ENCODE data around the gene MPPED1.

Gene MPPED1

DNA sequence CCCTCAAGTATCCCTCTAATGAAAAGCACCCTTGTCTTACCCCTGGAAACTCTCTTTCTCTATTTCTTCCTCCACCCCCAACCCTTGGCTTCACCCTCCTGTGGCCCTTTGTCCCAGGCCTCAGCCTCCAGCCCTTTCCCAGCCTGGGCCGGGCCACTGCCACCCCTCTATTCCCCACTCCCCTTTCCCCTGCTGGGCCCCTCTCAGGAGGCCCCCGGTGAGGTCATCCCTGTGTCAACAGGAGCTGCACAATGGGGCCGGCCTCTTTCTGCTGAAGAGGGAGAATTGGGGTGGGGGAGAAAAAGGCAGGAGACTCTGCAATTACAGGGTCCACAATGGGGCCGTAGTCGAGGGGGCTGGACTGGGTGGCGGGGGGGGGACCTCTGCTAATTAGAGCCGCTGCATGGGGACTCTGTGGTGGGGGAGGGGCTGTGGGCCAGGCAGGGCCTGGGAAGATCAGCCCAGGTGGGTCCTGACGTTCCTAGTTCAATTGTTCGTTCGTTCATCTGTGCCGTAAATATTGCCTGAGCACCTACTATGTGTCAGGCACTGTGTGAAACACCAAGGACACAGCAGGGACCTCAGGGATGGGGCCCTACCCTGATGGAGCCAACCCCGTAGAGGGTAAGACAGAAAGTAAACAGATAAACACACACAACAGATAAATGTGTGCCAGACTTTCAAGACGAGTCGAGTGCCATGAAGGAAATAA is 18.5 kb upstream of the MPPED1 start:
- DNase-seq (ENCODE audit: low read depth in 2 of 2): no peak

DNA sequence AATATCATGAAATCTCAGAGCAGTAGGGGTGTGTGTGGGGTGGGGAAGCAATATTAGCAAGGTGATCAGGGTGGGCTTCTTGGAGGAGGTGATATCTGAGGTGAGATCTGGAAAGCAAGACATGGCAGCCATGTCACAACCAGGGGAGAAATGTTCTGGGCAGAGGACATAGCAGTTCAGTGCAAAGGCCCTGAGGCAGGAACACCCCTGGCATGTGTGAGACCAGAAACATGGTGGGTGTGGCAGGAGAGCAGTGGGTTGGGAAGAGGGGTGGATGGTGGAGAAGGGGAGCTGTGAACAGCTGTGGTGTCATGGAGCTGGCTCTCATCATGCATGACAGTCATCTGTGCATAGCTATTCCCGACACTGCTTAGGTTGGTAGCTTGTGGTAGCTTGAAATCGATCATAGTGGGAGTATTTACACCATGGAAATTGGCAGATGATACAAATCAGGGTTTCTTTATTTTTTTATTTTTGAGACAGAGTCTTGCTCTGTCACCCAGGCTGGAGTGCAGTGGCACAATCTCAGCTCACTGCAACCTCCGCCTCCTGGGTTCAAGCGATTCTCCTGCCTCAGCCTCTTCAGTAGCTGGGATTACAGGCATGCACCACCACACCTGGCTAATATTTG is 17.9 kb upstream of the MPPED1 start:
- DNase-seq (ENCODE audit: low read depth in 2 of 2): no peak

DNA sequence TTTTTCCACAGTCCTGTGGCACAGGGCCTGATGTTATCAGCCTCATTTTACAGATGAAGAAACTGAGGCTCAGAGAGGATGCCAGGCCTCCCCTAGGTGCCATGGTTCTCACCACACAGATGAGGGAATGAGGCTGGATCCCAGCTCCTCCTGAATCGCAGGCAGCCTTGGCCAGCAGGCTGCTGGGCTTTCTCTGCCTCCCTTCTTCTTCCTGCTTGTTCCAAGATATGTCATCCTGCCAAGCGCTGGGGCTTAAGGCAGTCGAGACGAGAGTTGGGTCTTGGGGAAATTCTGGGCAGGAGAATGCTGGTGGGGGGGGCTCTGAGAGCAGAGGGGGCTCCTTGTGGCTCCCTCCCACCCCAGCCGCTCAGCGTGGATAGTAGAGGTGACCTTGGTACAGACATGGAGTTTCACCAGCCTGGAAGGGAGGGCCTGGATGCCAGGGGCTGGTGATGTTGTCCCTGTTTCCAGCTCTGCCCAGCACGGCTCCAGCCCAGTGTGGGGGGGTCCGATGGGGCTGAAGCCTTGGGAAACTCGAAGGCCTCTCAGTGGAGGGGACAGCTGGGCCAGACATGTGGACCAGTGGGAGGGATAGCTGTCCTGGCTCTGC is 16.6 kb upstream of the MPPED1 start:
- DNase-seq (ENCODE audit: low read depth in 2 of 2): no peak

DNA sequence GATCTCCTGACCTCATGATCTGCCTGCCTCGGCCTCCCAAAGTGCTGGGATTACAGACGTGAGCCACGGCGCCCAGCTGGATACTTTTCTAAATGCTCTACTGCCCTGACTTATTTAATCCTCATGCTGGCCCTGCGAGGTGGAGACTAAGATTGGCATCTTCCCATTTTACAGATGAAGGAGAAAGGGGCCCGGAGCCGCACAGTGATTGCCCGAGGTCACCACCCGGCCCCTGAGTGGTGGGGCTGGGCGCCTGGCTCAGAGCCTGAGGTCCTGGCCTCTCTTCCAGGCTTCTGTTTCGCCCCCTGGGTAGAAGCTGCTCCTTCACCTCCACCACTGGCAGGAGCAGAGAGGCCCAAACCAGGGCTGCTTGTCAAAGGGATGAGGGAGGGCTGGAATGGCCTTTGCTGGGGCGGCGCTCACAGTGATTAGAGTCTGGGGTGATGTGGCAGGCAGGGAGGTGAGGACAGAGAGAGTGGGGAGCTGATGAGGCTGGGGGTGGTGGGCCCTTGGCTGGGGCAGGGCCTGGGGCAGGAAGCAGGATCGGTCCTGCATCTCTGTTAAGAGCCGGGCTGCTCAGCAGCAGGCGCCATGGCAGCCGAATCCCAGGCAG is 15.4 kb upstream of the MPPED1 start:
- DNase-seq (ENCODE audit: low read depth in 2 of 2): no peak

GRCh38 chr22:43396934-43397457 is 14.8 kb upstream of the MPPED1 start:
- DNase-seq (ENCODE audit: low read depth in 2 of 2): no peak

DNA sequence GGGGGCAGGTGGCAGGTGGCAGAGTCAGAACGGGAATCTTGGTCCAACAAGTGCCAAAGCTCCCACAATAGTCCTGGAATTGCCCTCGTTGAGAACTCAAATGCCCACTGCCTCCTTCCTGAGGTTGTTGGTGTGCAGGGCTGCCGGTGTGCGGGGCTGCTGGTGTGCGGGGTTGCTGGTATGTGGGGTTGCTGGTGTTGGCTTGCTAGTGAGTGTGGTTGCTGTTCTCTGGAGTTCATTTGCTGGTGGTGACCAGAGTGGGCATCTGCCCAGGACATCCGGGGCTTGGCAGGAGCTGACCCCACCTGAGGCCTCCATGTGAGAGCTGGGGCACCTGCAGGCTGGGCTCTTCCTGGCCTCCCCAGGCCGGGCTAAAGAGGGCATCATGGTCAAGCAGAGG is 14.0 kb upstream of the MPPED1 start:
- DNase-seq (ENCODE audit: low read depth in 2 of 2): no peak

GRCh38 chr22:43398246-43398645 is 13.6 kb upstream of the MPPED1 start:
- no peak for DNase-seq (ENCODE audit: low read depth in 2 of 2)

- DNase-seq (ENCODE audit: low read depth in 2 of 2): no peak
Measured at GRCh38 chr22:43398910-43399309, 12.9 kb upstream of the MPPED1 start.

DNA sequence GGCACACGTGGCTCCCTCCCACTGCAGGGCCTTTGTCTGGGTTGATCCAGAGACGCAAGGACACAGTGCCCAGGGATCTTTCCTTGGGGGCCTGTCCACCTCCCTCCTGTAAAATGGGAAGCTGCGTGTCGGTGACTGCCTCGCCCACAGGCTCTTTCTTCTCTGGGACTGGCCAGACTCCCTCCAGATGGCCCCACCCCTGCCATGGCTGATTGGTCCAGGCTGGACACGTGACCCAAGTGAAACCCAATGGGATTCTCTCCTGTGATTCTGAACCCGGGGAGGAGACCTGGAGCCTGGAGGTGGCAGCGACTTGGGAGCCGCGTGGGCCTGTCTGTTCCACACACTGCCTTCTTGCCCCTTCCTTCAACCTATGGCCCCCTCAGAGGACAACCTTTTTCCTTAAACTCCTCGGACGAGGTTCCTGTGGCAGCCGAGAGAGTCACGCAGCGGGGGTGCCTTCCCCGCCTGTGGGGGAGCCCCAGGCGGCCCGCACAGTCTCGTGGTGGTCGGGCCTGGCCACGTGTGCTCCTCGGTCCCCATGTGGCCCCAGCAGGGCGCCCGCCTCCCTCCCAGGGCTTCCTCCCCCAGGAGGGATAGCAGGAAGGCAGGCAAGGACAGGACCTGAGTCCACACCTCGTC is 12.4 kb upstream of the MPPED1 start:
- no peak for DNase-seq (ENCODE audit: low read depth in 2 of 2)

DNA sequence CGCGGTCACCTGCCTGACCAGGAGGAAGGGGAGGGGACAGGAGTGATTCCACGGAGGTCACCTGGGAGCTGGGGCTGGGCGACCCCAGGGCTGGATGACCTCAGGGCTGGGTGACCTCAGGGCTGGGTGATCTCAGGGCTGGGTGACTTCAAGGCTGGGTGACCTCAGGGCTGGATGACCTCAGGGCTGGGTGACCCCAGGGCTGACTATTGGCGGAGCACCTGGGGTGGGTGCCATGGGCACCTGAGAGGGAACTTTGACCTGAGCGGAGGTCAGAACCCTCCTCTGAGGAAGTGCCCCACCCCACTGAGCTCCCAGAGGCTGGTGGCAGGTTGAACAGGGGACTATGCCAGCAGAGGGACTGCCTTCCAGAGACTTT is 11.8 kb upstream of the MPPED1 start:
- DNase-seq (ENCODE audit: low read depth in 2 of 2): no peak

DNA sequence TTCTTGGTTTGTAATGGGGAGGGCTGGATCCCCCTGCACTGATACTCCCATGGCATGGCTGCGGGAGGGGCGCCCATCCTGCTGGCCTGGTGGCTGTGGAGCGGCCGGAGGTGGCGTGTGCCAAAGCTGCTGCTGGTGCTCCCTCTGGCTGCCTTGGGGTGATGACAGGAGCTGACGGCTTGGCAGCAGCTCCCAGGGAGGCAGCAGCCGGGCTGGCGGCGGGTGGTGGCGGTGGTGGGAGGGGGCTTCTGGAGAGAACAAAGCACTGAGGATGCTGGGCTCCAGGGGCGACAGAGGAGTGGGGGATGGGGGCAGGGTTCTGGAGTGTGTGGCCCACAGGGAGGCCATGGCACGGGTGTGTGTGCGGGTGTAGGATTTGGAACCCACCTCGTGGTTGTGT is 11.4 kb upstream of the MPPED1 start:
- DNase-seq (ENCODE audit: low read depth in 2 of 2): no peak

DNA sequence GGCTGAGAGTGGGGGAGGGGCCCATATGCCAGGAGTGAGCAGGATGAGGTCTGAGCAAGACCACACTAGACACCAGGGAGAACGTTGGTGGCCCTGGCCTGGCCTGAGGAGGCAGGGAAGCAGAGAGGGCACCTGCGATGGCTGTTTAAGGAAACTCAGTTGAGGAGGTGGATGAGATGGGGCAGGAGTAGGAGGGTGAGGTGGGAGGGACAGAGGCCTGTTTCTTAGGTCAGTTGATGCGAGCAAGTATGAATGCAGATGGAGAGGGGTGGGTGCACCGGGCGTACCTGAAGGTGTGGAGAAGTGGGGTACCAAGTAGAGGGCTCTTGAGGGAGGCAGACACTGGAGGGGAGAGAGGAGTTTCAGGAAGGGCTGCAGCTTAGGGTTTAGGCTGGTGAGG is 10.6 kb upstream of the MPPED1 start:
- no peak for DNase-seq (ENCODE audit: low read depth in 2 of 2)

DNA sequence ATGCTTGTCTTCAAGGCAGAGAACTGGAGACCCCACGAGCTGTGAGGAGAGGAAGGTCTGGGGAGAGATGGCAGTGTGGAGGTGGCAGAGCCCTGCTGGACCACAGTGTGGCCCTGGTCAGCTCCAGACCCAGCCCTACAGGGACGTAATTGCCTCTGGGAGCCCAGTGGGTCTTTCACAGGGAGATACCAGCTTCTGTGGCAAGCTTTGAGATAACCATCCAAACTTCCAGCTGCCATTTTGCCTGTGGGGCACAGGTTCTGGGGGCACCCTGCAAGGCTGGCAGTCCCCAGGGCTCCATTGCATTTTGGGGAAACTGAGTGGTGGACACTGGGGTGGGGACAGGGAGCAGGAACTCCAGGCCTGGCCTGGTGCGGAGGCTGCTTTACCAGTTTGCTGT is 10.2 kb upstream of the MPPED1 start:
- no peak for DNase-seq (ENCODE audit: low read depth in 2 of 2)

GRCh38 chr22:43402128-43402527 is 9.7 kb upstream of the MPPED1 start:
- DNase-seq (ENCODE audit: low read depth in 2 of 2): no peak

DNA sequence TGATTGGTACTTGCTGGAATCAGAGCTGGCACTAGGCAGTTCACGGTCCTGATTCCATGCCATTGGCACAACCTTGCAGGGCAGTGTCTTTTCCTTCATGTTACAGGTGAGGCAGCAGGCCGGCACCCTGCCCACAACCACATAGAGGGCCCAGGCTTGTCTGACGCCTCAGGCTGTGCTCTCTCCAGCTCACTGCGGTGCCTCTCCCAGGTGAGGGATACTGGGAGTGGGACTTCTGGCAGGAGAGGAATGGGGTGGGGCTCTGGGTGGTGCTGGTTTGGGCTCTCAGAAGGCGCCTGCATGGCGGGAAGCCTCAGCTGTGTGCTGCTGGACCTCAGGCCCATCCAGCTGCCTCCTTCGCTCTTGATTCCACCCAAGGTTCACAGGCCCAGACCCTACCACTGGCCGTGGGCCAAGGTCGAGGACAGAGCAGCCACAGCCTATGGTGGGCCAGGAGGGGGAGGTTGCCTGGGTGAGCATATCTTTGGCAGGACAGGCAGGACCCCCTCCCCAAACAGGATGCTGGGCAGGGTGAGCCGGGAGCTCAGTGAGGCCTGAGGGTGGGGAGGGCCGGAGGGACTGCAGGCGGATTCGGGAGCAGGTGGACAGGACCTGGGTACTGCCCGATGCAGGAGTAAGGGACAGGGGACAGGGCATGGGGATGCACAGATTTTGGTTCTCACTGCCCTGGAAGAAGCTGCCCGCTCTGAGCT is 7.0 kb upstream of the MPPED1 start:
- DNase-seq (ENCODE audit: low read depth in 2 of 2): no peak

GRCh38 chr22:43406186-43406790 is 5.5 kb upstream of the MPPED1 start:
- no peak for DNase-seq (ENCODE audit: low read depth in 2 of 2)

- DNase-seq (ENCODE audit: low read depth in 2 of 2): no peak
Measured at GRCh38 chr22:43407591-43407990, 4.2 kb upstream of the MPPED1 start.

GRCh38 chr22:43408009-43408408 is 3.8 kb upstream of the MPPED1 start:
- no peak for DNase-seq (ENCODE audit: low read depth in 2 of 2)

DNA sequence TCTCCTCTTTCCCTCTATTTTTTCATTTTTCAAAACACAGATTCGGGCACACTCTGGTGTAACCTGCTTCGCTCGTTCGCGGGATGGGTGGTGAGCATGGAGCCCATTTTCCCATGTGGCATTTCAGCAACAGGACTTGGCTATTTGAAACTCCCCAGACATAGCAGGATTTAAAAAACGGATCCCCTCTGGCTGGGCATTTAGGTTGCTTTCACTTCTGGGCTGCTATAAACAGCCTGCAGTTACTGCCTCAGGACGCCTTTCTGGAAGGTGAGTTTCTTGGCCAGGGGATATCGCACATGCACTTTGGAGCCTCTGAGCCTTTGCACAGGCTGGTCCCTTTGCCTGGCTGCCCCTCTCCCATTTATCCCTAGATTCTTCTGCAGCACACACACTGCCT is 2.8 kb upstream of the MPPED1 start:
- no peak for DNase-seq (ENCODE audit: low read depth in 2 of 2)

DNA sequence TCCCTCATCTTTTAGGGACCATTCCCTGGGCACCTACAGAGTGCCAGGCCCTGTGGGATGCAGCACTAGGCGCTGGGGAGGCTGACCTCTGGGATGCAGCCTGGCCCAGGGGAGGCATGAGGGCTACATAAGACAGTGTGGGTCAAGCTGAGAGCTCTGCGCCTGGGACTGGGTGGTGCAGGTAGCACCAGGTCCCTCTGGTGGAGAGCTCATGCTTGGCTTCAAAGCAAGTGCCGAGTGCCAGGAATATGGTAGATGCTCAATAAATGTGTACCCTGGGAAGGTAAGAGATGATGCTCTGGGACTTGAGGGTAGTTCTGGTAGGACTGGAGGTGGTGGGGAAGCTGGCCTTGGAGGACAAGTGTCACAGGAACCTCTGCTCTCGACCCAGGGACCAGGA is 2.0 kb upstream of the MPPED1 start:
- no peak for DNase-seq (ENCODE audit: low read depth in 2 of 2)

Data from stimulated activated CD8-positive, alpha-beta memory T cell treated with anti-CD3 and anti-CD28 coated beads, Interleukin-15, amount 100 ng/mL, for 48 hours (primary cell).